SH-SY5Y (cell line): Measurements from ENCODE around the gene GSG1L.

Source experiments
- GATA2 ChIP-seq: IDR thresholded peaks from 2 replicates; pipeline ENCODE4 v1.6.1; 2011; ENCODE audit warnings: mild to moderate bottlenecking, low read depth, low read length
- GATA3 ChIP-seq: IDR thresholded peaks from 2 replicates; pipeline ENCODE4 v1.6.1; 2011; ENCODE audit warnings: low read depth, mild to moderate bottlenecking, low read length, moderate library complexity

DNA sequence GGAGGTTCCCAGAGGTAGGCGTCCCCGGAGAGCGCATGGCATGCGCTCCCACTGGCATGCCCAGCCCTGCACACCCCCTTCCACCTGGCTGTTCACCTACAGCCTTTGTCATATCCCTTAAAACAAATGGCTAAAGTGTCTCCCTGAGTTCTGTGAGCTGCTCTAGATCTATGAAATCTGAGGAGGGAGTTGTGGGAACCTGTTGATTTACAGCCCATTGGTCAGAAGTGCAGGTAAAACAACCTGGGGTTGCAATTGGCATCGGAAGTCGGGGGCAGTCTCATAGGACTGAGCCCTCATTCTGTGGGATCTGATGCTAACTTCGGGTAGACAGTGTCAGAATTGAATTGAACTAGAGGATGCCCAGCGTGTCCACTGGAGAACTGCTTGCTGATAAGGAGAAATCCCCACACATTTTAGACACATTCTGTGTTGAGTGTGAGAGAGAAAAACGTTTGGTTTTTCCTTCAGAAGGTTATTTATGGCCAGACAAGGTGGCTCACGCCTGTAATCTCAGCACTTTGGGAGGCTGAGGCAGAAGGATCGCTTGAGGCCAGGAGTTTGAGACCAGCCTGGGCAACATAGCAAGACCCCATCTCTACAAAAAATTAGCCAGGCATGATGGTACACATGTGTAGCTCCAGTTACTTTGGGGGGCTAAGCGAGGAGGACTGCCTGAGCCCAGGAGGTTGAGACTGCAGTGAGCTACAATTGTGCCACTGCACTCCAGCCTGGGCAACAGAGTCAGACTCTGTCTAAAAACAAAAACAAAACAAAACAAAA lies 22.1 kb upstream of the GSG1L start:
- TF ChIP-seq GATA3 (no peak), GATA2 (no peak)
